ENCODE data around the gene FMNL2.

FMNL2 gene

GRCh38 chr2:152523091-152523490, 188.1 kb downstream of the FMNL2 start:
- no peak for DNase-seq (ENCODE audit: low spot score)

- no peak for DNase-seq (ENCODE audit: low spot score)
Measured at GRCh38 chr2:152525277-152525838, 190.4 kb downstream of the FMNL2 start.

- no peak for DNase-seq (ENCODE audit: low spot score)
Measured at GRCh38 chr2:152529420-152530115, 194.6 kb downstream of the FMNL2 start.

- no peak for DNase-seq (ENCODE audit: low spot score)
Measured at GRCh38 chr2:152532241-152532640, 197.3 kb downstream of the FMNL2 start.

- no peak for DNase-seq (ENCODE audit: low spot score)
Measured at GRCh38 chr2:152534460-152535135, 199.6 kb downstream of the FMNL2 start.

GRCh38 chr2:152537081-152537651, 202.2 kb downstream of the FMNL2 start:
- DNase-seq (ENCODE audit: low spot score) = no peak

- DNase-seq (ENCODE audit: low spot score) = no peak
Measured at GRCh38 chr2:152539424-152539823, 204.4 kb downstream of the FMNL2 start.

GRCh38 chr2:152541712-152542111, 206.7 kb downstream of the FMNL2 start:
- peak; percentile 10 for DNase-seq (ENCODE audit: low spot score)

GRCh38 chr2:152542337-152542994, 207.5 kb downstream of the FMNL2 start:
- DNase-seq (ENCODE audit: low spot score) = no peak

- DNase-seq (ENCODE audit: low spot score) = no peak
Measured at GRCh38 chr2:152542995-152543481, 208.1 kb downstream of the FMNL2 start.

GRCh38 chr2:152543717-152544116, 208.7 kb downstream of the FMNL2 start:
- no peak for DNase-seq (ENCODE audit: low spot score)

GRCh38 chr2:152544638-152545037, 209.7 kb downstream of the FMNL2 start:
- DNase-seq (ENCODE audit: low spot score) = no peak

- no peak for DNase-seq (ENCODE audit: low spot score)
Measured at GRCh38 chr2:152546230-152546837, 211.4 kb downstream of the FMNL2 start.

- no peak for DNase-seq (ENCODE audit: low spot score)
Measured at GRCh38 chr2:152548111-152548875, 213.3 kb downstream of the FMNL2 start.

- DNase-seq (ENCODE audit: low spot score) = no peak
Measured at GRCh38 chr2:152548996-152549395, 214.0 kb downstream of the FMNL2 start.

- no peak for DNase-seq (ENCODE audit: low spot score)
Measured at GRCh38 chr2:152549423-152549822, 214.4 kb downstream of the FMNL2 start.

GRCh38 chr2:152550386-152550785, 215.4 kb downstream of the FMNL2 start:
- no peak for DNase-seq (ENCODE audit: low spot score)

- DNase-seq (ENCODE audit: low spot score) = no peak
Measured at GRCh38 chr2:152552888-152553287, 217.9 kb downstream of the FMNL2 start.

GRCh38 chr2:152553518-152553917, 218.5 kb downstream of the FMNL2 start:
- no peak for DNase-seq (ENCODE audit: low spot score)

- peak; percentile 31 for DNase-seq (ENCODE audit: low spot score)
Measured at GRCh38 chr2:152555048-152555447, 220.1 kb downstream of the FMNL2 start.

GRCh38 chr2:152556506-152556905, 221.5 kb downstream of the FMNL2 start:
- DNase-seq (ENCODE audit: low spot score) = no peak
